GM18517 (cell line): ENCODE measurements around the gene ALDH3B2.
"Not testable (repeated sequence)": the region's sequence is repeated elsewhere in the genome, so short reads cannot be mapped to it uniquely, and the experiment has no call there.

Source experiments
- ATAC-seq: cut with Tn5 transposase; IDR thresholded peaks from one replicate; pipeline ENCODE4 v1.9.1; 2021; ENCODE audit warnings: mild to moderate bottlenecking, moderate library complexity; ENCODE audit not compliant: unreplicated experiment

Gene ALDH3B2

DNA sequence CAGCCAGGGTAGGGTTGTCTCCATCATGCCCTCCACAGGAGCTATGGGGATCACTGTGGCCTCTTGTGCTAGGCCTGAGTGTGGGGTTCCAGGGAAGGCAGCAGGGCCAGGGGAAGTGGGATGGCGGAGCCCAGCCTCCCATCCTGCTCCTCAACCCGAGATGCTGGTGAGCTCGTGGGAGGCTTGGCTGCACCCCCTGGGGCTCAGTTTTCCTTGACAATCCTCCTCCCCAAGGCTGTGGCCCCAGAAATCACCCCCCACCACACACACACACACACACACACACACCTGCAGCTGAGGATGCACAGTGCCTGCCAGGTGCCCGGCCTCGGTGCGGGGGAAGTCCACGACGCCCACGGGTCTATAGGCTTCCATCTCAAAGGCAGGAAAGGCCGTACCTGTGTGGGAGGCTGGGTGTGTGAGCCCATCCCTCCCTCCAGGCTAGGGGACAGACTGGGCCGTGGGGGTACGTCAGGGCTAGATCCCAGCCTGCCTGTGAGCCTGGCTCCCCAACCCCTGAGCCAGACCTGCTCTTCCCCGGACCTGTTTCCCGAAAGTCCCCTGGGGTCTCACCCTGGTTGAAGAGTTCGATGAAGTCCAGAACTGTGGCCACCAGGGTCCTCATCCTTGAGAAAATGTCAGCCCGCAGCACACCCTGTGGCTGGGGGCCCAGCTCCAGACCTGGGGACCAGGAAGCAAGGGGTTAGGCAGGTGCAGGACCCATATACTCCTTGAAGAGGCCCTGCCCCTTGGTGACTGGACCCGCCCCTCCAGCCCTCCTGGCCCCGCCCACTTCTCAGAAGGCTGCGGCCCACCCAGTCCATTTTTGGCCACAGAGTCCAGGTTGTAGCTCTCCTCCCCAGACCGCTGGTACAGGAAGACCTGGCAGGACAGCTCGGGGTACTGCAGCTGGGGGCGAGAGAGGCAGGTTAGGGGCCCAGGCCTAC, 29.7 kb downstream of the ALDH3B2 start:
- no peak for ATAC-seq

GRCh38 chr11:67644042-67644441, 30.4 kb downstream of the ALDH3B2 start:
- ATAC-seq: no peak

DNA sequence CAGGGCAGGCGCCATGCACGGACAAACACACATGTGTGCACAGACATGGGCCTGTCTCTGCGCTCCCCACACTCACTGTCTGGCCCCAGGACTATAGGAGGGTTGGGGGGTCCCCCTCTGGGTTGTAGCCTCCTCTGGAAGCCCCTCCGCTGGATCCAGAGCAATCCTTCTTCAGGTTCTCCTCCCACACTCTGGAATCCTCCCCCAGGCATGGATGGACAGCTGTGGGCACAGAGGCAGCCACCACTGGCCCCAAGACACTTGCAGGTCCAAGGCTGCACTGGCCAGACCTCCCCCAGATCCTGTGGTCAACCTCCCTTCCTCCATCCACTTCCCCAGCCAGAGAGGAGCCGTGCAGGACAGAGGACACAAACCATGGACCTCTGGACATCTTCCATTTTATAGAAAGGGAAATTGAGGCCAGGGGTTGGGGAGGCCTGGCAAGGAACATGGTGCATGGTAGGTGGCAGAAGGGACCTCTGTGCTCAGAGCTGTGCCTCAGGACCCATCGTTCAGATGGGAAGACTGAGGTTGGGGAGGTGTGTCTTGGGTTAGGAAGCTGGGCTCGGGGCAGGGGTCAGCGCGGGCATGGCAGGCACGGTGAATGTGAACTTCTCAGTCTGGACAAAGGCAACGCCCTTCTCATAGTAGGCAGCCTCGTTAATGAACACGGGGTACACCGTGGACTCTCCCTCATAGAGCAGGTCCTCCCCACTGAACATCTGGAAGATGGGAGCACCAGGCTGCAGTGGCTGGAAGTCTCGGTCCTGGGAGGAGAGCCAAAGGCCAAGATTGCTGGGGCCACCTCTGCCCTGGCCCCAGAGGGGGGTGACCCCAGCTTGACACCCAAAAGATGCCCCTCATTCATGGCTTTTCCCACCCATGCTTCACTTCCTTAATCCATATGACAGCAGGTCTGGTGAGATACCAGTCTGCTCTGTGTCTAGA, 32.0 kb downstream of the ALDH3B2 start:
- no peak for ATAC-seq

GRCh38 chr11:67641338-67642172, 32.9 kb downstream of the ALDH3B2 start:
- ATAC-seq: no peak

DNA sequence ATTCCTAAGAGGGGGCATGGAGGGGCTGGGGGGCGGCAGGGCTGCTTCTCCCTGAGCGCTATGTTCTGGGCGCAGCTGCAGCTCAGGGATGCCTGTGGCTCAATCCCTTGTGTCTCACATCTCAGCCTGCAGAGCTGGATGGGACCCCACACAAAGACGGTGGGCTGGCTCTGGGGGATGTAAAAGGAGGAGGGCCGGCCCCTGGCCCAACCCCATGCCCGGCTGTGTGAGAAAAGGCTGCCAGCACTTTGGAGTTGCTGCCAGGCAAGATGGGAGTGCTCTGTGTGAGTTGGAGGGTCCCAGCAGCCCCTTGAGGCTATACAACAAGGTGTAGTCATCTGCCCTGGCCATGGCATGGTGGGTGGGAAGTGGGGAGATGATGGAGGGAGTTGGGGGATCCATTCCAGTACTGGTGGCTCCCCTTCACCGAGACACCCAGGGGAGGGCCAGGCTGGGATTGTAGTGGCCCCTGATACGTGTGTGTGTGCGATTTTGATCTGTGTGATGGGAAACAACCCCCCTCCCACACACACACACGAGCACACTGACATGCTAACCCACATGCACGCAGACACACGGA, 33.6 kb downstream of the ALDH3B2 start:
- ATAC-seq: no peak

DNA sequence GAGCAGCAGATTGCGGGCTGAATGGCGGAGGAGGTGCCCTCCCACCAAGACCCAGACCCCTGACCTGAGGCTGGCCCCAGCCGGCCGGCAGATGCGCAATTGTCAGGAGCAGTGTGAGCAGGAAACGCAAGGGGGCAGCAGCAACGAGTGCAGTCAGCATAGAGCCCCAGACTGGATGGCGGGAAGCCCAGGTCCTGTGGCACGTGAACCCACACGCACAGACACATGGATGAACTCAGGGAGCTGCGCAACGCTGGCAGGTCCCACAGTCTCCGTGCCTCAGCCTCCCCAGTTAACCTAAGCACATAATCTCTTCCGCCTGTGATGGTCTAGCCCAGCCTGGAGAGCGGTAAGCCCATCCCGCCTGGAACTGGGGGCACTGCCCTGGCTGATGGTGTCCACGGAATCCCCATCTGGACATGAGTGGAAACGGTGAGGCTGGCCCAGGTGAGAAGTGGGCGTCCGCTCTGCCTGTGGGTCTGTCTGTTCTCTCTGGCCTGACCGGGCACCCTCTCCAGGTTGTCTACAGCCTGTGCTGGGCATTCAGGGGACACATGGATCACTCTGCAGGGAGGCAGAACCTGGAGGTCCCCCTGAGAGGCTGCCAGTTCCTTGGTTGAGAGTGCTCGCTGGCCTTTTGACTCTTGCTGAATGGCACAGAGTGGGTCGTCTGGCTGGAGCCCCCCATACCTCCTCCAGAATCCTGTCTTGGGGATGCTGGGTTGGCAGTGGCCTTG, 34.2 kb downstream of the ALDH3B2 start:
- ATAC-seq: no peak

GRCh38 chr11:67639438-67639859, 35.0 kb downstream of the ALDH3B2 start, which contains the start of gene TBX10:
TSS of gene TBX10 (minus strand) at chr11:67639763. CDS start at chr11:67639472, 291 bp downstream.
- no peak for ATAC-seq

- ATAC-seq: no peak
These were observed 35.6 kb downstream of the ALDH3B2 start for GRCh38 chr11:67638535-67639437.

DNA sequence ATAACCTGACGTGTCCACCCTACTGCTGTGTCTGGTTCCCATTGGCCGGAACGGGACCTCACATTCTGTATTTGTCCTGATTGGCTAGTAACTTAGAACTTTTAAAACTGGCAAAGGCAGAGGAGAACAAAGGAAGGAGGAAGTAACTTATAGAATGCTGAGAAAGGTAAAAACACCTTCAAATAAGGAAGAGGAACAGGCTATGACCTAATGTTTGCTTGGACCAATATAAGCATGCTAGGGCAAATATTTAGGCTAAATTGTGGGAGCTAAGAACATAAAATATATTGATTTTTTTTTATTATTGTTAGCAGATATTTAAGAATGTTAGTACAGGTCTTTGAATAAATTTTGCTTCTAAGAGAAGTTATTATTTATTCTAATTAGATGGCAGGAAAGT, 37.0 kb downstream of the ALDH3B2 start:
- not testable (repeated sequence) for ATAC-seq

- ATAC-seq: no peak
These were observed 37.5 kb downstream of the ALDH3B2 start for GRCh38 chr11:67636962-67637361.

GRCh38 chr11:67635231-67635521, 39.2 kb downstream of the ALDH3B2 start:
- no peak for ATAC-seq

DNA sequence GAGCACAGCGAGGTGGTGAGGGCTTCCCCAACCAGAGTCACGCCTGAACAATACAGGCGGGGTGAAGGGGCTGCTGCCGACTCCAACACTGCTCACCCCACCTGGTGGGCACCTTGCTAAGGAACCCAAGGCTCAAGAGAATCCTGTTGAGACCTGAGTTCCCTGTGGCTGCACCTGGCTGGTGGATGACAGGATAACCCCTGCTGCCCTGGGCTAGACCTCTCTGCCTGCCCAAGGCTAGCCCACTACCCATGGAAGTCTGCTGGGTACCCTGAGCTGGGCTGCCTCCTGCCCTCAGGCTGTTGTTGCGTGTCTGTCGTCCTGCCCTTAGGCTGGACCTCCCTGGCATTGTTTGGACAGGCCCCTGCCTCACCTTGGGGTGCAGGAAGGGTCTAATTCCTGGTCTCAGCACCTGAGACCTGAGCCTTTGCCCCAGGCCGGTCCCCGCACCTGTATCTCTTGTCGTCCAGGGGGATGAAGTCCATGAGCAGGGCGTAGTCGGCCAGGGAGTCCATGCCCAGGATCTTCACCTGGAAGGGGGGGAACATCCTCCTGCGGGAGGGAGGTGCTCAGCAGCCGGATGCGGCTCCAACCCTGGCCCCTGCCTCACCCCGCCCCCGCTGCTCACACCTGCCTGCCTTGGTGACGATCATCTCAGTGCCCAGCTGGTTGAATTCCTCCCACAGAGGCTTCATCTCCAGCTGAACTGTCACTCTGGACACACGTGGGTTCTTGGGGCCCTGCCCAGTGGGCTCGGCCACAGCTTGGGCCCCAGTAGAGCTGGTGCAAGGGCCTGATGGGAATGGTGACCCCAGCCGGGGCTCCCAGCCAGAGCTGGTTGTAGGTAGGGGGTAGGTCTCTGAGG, 39.8 kb downstream of the ALDH3B2 start:
- no peak for ATAC-seq

DNA sequence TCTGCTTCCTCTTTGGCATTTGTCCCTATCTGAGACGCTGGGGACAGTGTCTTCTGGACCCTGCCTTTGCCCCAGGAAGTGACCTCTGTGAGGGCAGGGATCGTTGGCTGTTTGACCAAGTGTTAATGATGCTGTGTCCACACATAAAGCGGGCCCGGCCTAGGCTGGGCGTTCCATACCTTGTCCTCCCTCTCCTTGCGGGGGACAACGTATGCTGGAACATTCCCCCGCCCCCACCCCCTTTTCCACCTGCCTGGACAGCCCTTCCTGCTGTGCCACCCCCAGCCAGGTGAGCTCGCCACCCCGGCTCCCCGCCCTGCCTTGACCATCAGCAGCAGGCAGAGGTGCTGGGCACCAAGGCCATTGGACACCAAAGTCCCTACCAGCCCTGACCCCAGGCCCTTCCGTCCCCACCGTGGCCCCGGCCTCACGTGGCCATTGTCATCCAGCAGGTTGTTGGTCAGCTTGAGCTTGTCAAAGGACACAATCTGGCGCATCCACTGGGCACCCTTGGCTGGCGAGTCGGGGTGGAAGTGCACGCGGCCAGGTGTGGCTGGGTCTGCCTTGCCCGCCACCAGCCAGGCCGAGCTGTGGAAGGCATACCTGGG, 40.6 kb downstream of the ALDH3B2 start:
- ATAC-seq: no peak

GRCh38 chr11:67632982-67633755, 41.3 kb downstream of the ALDH3B2 start:
- ATAC-seq: no peak

GRCh38 chr11:67632175-67632981, 42.0 kb downstream of the ALDH3B2 start:
- no peak for ATAC-seq

DNA sequence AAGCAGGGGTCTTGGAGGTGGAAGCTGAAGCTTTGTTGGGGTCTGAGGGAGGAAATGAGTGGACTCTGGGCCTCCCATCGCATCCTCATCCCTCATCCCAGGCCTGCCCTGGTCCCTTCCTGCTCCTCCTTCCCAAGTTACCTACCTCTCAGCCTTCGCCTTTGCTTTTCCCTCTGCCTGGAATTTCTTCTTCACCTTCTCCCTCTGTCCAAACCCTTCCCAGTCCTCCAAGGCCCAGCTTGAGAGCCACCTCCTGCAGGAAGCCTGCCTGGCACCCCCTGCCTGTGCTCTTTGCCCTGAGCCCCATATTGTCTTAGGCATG, 42.6 kb downstream of the ALDH3B2 start:
- ATAC-seq: no peak
